Measurements from ENCODE around the gene R3HDM4.
A peak's percentile ranks its signal among the peaks of the same experiment; 100 is the strongest.

Gene R3HDM4

GRCh38 chr19:872266-872951 is 40.6 kb downstream of the R3HDM4 start:
- DNase-seq, result peak; percentile 69 to 75

- DNase-seq, result no peak
These were observed 41.4 kb downstream of the R3HDM4 start for GRCh38 chr19:871446-872265.

- no peak for DNase-seq
These were observed 42.0 kb downstream of the R3HDM4 start for GRCh38 chr19:870963-871401.

- no peak for DNase-seq
These were observed 42.7 kb downstream of the R3HDM4 start for GRCh38 chr19:870314-870713.

- DNase-seq, result no peak
These were observed 43.5 kb downstream of the R3HDM4 start for GRCh38 chr19:869245-870177.

GRCh38 chr19:868458-869244 is 44.4 kb downstream of the R3HDM4 start:
- no peak for DNase-seq

- DNase-seq, result no peak
These were observed 45.1 kb downstream of the R3HDM4 start for GRCh38 chr19:867855-868457.

GRCh38 chr19:867301-867793 is 45.7 kb downstream of the R3HDM4 start:
- no peak for DNase-seq

GRCh38 chr19:866769-867300 is 46.2 kb downstream of the R3HDM4 start:
- no peak for DNase-seq

GRCh38 chr19:863315-863620 is 49.8 kb downstream of the R3HDM4 start:
- DNase-seq, result no peak

- DNase-seq, result peak; percentile 61 to 81
These were observed 50.3 kb downstream of the R3HDM4 start for GRCh38 chr19:862581-863314.

GRCh38 chr19:861756-862580 is 51.1 kb downstream of the R3HDM4 start:
- DNase-seq, result peak; percentile 48 to 80

GRCh38 chr19:861141-861755 is 51.8 kb downstream of the R3HDM4 start:
- no peak for DNase-seq

GRCh38 chr19:858868-859843 is 53.9 kb downstream of the R3HDM4 start, which contains the start of gene CFD:
Gene CFD, plus strand, starts transcription at chr19:859664. Its CDS starts 26 bp downstream, at chr19:859690.
- DNase-seq, result no peak

- no peak for DNase-seq
These were observed 54.7 kb downstream of the R3HDM4 start for GRCh38 chr19:858284-858683.

GRCh38 chr19:855566-856120 is 57.4 kb downstream of the R3HDM4 start:
- DNase-seq, result no peak

- no peak for DNase-seq
These were observed 57.9 kb downstream of the R3HDM4 start for GRCh38 chr19:855142-855541.

GRCh38 chr19:854549-854948 is 58.5 kb downstream of the R3HDM4 start:
- DNase-seq, result no peak
